ENCODE results near the gene SCFD2.

DNA sequence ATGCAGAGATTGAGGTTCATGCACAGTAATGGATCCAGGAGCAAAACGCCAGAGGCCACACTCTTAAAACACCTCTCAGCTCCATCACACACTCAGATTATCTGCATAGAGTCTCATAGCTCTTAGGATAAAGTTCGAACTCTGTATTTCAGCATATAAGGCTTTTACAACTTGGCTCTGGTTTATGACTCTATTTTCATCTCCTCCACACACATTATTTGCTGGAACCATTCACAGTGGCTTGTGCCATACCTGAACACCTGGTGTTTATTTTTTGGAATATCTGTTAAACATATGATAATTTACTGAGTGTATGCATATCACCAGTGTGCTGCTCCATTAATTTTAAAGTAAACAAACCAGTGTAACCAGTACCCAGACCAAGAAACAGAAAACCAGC lies 476.5 kb downstream of the SCFD2 start:
- TF ChIP-seq, protein P1, sequence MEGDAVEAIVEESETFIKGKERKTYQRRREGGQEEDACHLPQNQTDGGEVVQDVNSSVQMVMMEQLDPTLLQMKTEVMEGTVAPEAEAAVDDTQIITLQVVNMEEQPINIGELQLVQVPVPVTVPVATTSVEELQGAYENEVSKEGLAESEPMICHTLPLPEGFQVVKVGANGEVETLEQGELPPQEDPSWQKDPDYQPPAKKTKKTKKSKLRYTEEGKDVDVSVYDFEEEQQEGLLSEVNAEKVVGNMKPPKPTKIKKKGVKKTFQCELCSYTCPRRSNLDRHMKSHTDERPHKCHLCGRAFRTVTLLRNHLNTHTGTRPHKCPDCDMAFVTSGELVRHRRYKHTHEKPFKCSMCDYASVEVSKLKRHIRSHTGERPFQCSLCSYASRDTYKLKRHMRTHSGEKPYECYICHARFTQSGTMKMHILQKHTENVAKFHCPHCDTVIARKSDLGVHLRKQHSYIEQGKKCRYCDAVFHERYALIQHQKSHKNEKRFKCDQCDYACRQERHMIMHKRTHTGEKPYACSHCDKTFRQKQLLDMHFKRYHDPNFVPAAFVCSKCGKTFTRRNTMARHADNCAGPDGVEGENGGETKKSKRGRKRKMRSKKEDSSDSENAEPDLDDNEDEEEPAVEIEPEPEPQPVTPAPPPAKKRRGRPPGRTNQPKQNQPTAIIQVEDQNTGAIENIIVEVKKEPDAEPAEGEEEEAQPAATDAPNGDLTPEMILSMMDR (conservative IDR thresholded peaks at IDR 0.05): no peak
- no peak for TF ChIP-seq EZH2 (IDR thresholded peaks at IDR 0.05; ENCODE audit: low read depth)

Data from PC-9 (cell line).